Astrocyte (in vitro differentiated cells and primary cell): ENCODE measurements around the gene S100G. TPM values are rescaled to one million over a fixed set of nuclear protein-coding genes. Genes with fewer than 3 reads are reported as not detected.

ENCODE experiments used
- DNase-seq: peaks from one replicate; pipeline ENCODE4 v3.0.0-alpha.2; 2010; ENCODE audit warnings: low read depth
- FAIRE-seq: peaks from 2 replicates; lab custom pipeline; 2011; peaks lifted over from hg19 to GRCh38; lab: Jason Lieb, UNC
- H2AFZ ChIP-seq: 2 replicates; pipeline ENCODE4 v1.6.0; 2012; ENCODE audit warnings: low read depth, low read length, inconsistent platforms
- H3K27ac ChIP-seq: 2 replicates; pipeline ENCODE4 v1.5.1; 2011; ENCODE audit warnings: low read depth, low read length, inconsistent platforms
- H3K27me3 ChIP-seq: 2 replicates; pipeline ENCODE4 v1.6.0; 2011; ENCODE audit warnings: low read length, inconsistent platforms; ENCODE audit not compliant: insufficient read depth
- H3K36me3 ChIP-seq: 2 replicates; pipeline ENCODE4 v1.5.1; 2011; ENCODE audit warnings: low read length, inconsistent platforms; ENCODE audit not compliant: insufficient read depth
- H3K4me1 ChIP-seq: 2 replicates; pipeline ENCODE4 v1.5.1; 2011; ENCODE audit warnings: low read length, inconsistent platforms; ENCODE audit not compliant: insufficient read depth
- H3K4me2 ChIP-seq: 2 replicates; pipeline ENCODE4 v1.6.0; 2012; ENCODE audit warnings: low read length, inconsistent platforms
- H3K4me3 ChIP-seq: 2 replicates; pipeline ENCODE4 v1.5.1; 2011; ENCODE audit warnings: low read depth, mild to moderate bottlenecking, low read length, inconsistent platforms; ENCODE audit not compliant: insufficient read depth
- H3K79me2 ChIP-seq: 2 replicates; pipeline ENCODE4 v1.6.0; 2012; ENCODE audit warnings: mild to moderate bottlenecking, low read length, inconsistent platforms; ENCODE audit not compliant: insufficient read depth
- H3K9ac ChIP-seq: 2 replicates; pipeline ENCODE4 v1.6.0; 2012; ENCODE audit warnings: mild to moderate bottlenecking, low read length, inconsistent platforms
- H3K9me3 ChIP-seq: 2 replicates; pipeline ENCODE4 v1.5.1; 2012; ENCODE audit warnings: low read depth, mild to moderate bottlenecking, low read length, inconsistent platforms; ENCODE audit not compliant: insufficient read depth
- H4K20me1 ChIP-seq: 2 replicates; pipeline ENCODE4 v1.6.0; 2012; ENCODE audit warnings: low read length, inconsistent platforms; ENCODE audit not compliant: insufficient read depth
- H3K27ac Mint-ChIP-seq: one replicate; pipeline ENCODE4 v1.8.0; 2021; ENCODE audit warnings: mild to moderate bottlenecking, mixed read lengths; ENCODE audit not compliant: unreplicated experiment
- H3K27me3 Mint-ChIP-seq: one replicate; pipeline ENCODE4 v1.8.0; 2021; ENCODE audit warnings: low read depth, mixed read lengths; ENCODE audit not compliant: unreplicated experiment
- H3K36me3 Mint-ChIP-seq: one replicate; pipeline ENCODE4 v1.8.0; 2021; ENCODE audit warnings: low read depth, mixed read lengths; ENCODE audit not compliant: unreplicated experiment
- H3K4me1 Mint-ChIP-seq: one replicate; pipeline ENCODE4 v1.8.0; 2021; ENCODE audit warnings: low read depth, mixed read lengths; ENCODE audit not compliant: unreplicated experiment
- H3K4me3 Mint-ChIP-seq: one replicate; pipeline ENCODE4 v1.8.0; 2021; ENCODE audit warnings: mild to moderate bottlenecking, moderate library complexity, mixed read lengths; ENCODE audit not compliant: unreplicated experiment
- H3K9me3 Mint-ChIP-seq: one replicate; pipeline ENCODE4 v1.8.0; 2021; ENCODE audit warnings: mild to moderate bottlenecking, mixed read lengths; ENCODE audit not compliant: unreplicated experiment
- EZH2 ChIP-seq: IDR thresholded peaks from 2 replicates; pipeline ENCODE4 v1.6.1; 2012; ENCODE audit warnings: mild to moderate bottlenecking, low read length, inconsistent platforms; ENCODE audit not compliant: insufficient read depth
- total RNA-seq: library from RNA; stranded (reverse); gene quantifications from 2 replicates; pipeline ENCODE4 v1.2.1, GENCODE V29; 2021
- TF ChIP-seq, protein P1 (sequence below): IDR thresholded peaks from 2 replicates; pipeline ENCODE4 v1.5.1; 2011; ENCODE audit warnings: low read depth, mild to moderate bottlenecking, inconsistent platforms, low read length, moderate library complexity; ENCODE audit not compliant: insufficient read depth

S100G gene
- total RNA-seq, 1 donor from 2014 or later = not detected

DNA sequence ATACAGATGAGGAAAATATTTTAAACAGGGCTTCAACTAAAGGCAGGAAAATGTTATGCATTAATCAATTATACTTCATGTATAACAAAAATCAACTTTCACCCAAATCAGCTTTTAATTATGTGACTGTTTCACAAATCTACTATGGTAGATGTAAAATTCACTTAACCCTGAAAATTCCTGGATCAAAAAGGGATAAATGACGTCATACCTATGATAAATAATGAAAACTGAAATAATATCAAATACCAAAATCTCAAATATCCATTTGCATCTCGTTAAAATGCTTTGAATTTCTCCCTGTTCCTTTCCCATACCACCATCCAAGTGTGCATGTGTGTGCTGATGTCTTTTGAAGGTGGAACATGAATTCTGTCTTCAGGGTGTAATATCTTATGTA is 11.5 kb downstream of the S100G start:
- H3K4me3 Mint-ChIP-seq = no peak overlapping the region
- Histone ChIP-seq H3K27me3 (no peaks in the 10 kb centered on the region), H3K4me3 (no peak overlapping the region), H3K4me1 (peaks cover 18% of the 10 kb centered on the region), H3K9me3 (no peaks in the 10 kb centered on the region), H3K27ac (no peak overlapping the region), H3K9ac (no peak overlapping the region), H4K20me1 (no peaks in the 10 kb centered on the region), H3K4me2 (no peak overlapping the region), H3K36me3 (no peaks in the 10 kb centered on the region), H3K79me2 (no peaks in the 10 kb centered on the region), H2AFZ (no peak overlapping the region)
- no peak overlapping the region for H3K27ac Mint-ChIP-seq
- TF ChIP-seq, protein P1, sequence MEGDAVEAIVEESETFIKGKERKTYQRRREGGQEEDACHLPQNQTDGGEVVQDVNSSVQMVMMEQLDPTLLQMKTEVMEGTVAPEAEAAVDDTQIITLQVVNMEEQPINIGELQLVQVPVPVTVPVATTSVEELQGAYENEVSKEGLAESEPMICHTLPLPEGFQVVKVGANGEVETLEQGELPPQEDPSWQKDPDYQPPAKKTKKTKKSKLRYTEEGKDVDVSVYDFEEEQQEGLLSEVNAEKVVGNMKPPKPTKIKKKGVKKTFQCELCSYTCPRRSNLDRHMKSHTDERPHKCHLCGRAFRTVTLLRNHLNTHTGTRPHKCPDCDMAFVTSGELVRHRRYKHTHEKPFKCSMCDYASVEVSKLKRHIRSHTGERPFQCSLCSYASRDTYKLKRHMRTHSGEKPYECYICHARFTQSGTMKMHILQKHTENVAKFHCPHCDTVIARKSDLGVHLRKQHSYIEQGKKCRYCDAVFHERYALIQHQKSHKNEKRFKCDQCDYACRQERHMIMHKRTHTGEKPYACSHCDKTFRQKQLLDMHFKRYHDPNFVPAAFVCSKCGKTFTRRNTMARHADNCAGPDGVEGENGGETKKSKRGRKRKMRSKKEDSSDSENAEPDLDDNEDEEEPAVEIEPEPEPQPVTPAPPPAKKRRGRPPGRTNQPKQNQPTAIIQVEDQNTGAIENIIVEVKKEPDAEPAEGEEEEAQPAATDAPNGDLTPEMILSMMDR = no peak
- TF ChIP-seq EZH2 = no peak
- FAIRE-seq (peak; percentile 78), DNase-seq (no peak)
- peaks cover 21% of the 10 kb centered on the region for H3K4me1 Mint-ChIP-seq
- peaks cover 3% of the 10 kb centered on the region for H3K36me3 Mint-ChIP-seq
- no peaks in the 10 kb centered on the region for H3K9me3 Mint-ChIP-seq
- no peaks in the 10 kb centered on the region for H3K27me3 Mint-ChIP-seq

DNA sequence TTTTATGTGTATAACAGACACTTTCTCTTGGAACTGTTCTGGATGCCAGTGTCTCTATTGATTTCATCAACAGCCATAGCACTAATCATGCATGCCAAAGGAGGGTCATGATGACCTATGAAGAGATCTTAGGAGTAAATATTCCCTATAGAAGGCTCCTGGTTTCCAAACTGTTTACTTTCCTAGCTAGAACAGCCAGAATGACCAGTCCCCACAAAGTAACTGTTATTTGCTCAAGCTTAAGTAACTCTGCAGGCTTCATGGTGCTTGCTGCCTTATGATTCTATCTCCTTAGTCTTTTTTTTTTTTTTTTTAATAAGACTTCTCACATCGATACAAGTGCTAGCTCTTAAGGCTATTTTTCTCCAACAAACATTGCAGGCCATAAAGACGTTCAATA is 12.4 kb downstream of the S100G start:
- Histone ChIP-seq H3K27ac (no peak overlapping the region), H3K4me1 (peaks cover 18% of the 10 kb centered on the region), H4K20me1 (no peaks in the 10 kb centered on the region), H3K36me3 (no peaks in the 10 kb centered on the region), H3K9me3 (no peaks in the 10 kb centered on the region), H3K4me3 (no peak overlapping the region), H3K9ac (no peak overlapping the region), H3K79me2 (no peaks in the 10 kb centered on the region), H2AFZ (no peak overlapping the region), H3K4me2 (no peak overlapping the region), H3K27me3 (no peaks in the 10 kb centered on the region)
- no peak overlapping the region for H3K4me3 Mint-ChIP-seq
- no peak for TF ChIP-seq EZH2
- TF ChIP-seq, protein P1 = no peak
- peaks cover 22% of the 10 kb centered on the region for H3K4me1 Mint-ChIP-seq
- H3K27ac Mint-ChIP-seq = no peak overlapping the region
- DNase-seq (no peak), FAIRE-seq (peak; percentile 23)
- peaks cover 3% of the 10 kb centered on the region for H3K36me3 Mint-ChIP-seq
- H3K9me3 Mint-ChIP-seq = no peaks in the 10 kb centered on the region
- H3K27me3 Mint-ChIP-seq = no peaks in the 10 kb centered on the region

DNA sequence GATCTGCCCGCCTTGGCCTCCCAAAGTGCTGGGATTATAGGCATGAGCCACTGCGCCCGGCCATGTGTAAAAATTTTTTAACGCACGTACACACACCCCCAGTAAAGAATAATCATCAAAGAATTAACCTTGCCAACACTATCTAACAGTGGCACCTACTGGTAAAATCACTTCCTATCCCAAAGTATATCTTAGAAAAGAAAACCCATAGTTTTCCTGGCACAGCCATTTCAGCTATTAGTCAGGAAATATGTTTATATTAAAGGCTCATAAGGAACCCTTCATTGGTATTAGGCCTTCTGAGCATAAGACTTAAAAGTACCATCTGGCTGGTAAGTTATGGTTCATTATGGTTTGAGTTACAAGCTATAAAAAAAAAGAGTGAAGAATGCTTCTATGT is 14.1 kb downstream of the S100G start:
- H3K36me3 Mint-ChIP-seq = peaks cover 3% of the 10 kb centered on the region
- FAIRE-seq = no peak

More for the DNA sequence above, 14.1 kb downstream of the S100G start:
- Mint-ChIP-seq H3K4me1 (peaks cover 20% of the 10 kb centered on the region), H3K4me3 (no peak overlapping the region), H3K27ac (no peak overlapping the region), H3K27me3 (no peaks in the 10 kb centered on the region), H3K9me3 (no peaks in the 10 kb centered on the region)
- H4K20me1 ChIP-seq = no peaks in the 10 kb centered on the region
- no peak overlapping the region for H2AFZ ChIP-seq
- DNase-seq = peak; percentile 19
- peak overlapping the region; percentile 47 for H3K9ac ChIP-seq
- H3K27me3 ChIP-seq = no peaks in the 10 kb centered on the region
- H3K79me2 ChIP-seq = no peaks in the 10 kb centered on the region
- no peak overlapping the region for H3K4me3 ChIP-seq
- no peaks in the 10 kb centered on the region for H3K9me3 ChIP-seq
- H3K36me3 ChIP-seq = no peaks in the 10 kb centered on the region
- TF ChIP-seq, protein P1 = no peak
- TF ChIP-seq EZH2 = no peak
- H3K27ac ChIP-seq = peak overlapping the region; percentile 89
- peaks cover 18% of the 10 kb centered on the region for H3K4me1 ChIP-seq
- H3K4me2 ChIP-seq = no peak overlapping the region
